ENCODE results near the gene CCSER1. TPM values are rescaled to one million over a fixed set of nuclear protein-coding genes. Genes with fewer than 3 reads are reported as not detected.

The CCSER1 gene
- polyA plus RNA-seq, 3 donors, result 0.09 to 0.75 (median 0.13) TPM

DNA sequence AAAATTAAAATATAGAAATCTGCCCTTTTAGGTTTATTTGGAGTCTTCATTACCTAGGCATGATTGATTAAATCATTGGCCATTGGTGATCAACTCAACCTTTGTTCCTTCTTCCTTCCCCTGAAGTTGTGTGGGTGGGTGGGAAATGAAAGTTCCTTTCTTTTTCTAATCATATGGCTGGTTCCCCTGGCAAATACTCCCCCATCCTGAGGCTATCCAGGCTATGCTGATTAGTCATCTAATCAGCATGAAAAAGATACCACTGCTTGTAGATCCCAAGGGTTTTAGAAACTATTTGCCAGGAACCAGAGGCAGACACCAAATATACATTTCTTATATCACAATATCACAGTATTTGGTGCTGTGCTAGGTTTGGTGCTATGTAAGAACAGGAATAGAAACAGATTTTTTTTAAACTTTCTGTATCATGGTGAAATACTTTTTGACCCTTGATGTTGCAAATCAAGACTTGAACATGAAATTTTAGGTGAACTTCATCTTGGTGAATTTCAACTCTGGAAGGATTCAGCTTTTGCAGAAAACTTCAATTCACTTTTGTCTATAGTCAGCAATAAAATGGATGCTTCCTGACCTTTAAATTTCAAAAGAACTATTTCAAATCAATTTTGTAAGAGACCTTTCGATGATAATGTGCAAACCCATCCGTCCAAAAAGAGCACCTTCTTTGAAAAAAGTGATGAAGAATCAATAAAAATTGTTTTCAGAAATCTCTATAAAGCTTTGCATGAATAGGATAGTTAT is 71.1 kb downstream of the CCSER1 start:
- intact Hi-C loops (cut with micrococcal nuclease), result no loop called here
- Histone ChIP-seq H3K36me3 (replicated peaks in 1 of 2; ENCODE audit: control insufficient read depth in 1 of 2, insufficient read depth in 2 of 2, low read length in 2 of 2) (no peaks in the 10 kb centered on the region), H2AFZ (ENCODE audit: insufficient read depth, low read depth, low read length, poor library complexity, severe bottlenecking) (no peak overlapping the region), H3K4me2 (replicated peaks; ENCODE audit: extremely low read depth, low read length, poor library complexity, severe bottlenecking) (no peak overlapping the region), H3K4me1 (ENCODE audit: control insufficient read depth in 1 of 2, insufficient read depth in 2 of 2, low read length in 2 of 2) (no peaks in the 10 kb centered on the region), H4K20me1 (ENCODE audit: insufficient read depth, low read length) (no peaks in the 10 kb centered on the region), H3K4me3 (replicated peaks in 1 of 3; ENCODE audit: low read depth in 2 of 3, low read length in 3 of 3) (no peak overlapping the region), H3K27ac (ENCODE audit: low read depth in 1 of 2, low read length in 2 of 2) (no peak overlapping the region), H3K9ac (ENCODE audit: insufficient read depth, low read length, poor library complexity, severe bottlenecking) (no peak overlapping the region), H3K79me2 (ENCODE audit: insufficient read depth, low read length) (no peaks in the 10 kb centered on the region), H3K27me3 (ENCODE audit: control insufficient read depth in 2 of 2, insufficient read depth in 2 of 2, low read length in 2 of 2) (no peaks in the 10 kb centered on the region), H3K9me3 (replicated peaks in 1 of 2; ENCODE audit: control insufficient read depth in 1 of 2, insufficient read depth in 1 of 2, low read length in 2 of 2) (no peaks in the 10 kb centered on the region)
- Mint-ChIP-seq H3K36me3 (no peaks in the 10 kb centered on the region), H3K4me1 (no peaks in the 10 kb centered on the region), H3K4me3 (no peak overlapping the region), H3K27ac (peak overlapping the region in 1 of 7 donors; percentile 57), H3K9me3 (peaks cover 0 to 2% (median 0%) of the 10 kb centered on the region in 7 donors), H3K27me3 (ENCODE audit: low read depth in 3 of 3) (no peaks in the 10 kb centered on the region)
- DNase-seq, result no peak
- WGBS (ENCODE audit: insufficient coverage), result no CpG with 5 or more reads among the region's 2 CpGs
- TF ChIP-seq CTCF (IDR thresholded peaks at IDR 0.05), result no peak

- H3K36me3 Mint-ChIP-seq, result no peaks in the 10 kb centered on the region
- H3K9me3 ChIP-seq (replicated peaks in 1 of 2; ENCODE audit: control insufficient read depth in 1 of 2, insufficient read depth in 1 of 2, low read length in 2 of 2), result peaks cover 0 to 11% of the 10 kb centered on the region in 2 donors
- WGBS (ENCODE audit: insufficient coverage), result 99% methylated on average over 6 of the region's 10 CpGs
Observed at GRCh38 chr4:90207887-90208454, 80.8 kb downstream of the CCSER1 start.

More at GRCh38 chr4:90207887-90208454, 80.8 kb downstream of the CCSER1 start:
- H3K9me3 Mint-ChIP-seq, result peaks cover 9 to 25% (median 15%) of the 10 kb centered on the region in 7 donors
- H3K4me3 Mint-ChIP-seq, result no peak overlapping the region
- H3K4me2 ChIP-seq (replicated peaks; ENCODE audit: extremely low read depth, low read length, poor library complexity, severe bottlenecking), result no peak overlapping the region
- no peaks in the 10 kb centered on the region for H3K79me2 ChIP-seq (ENCODE audit: insufficient read depth, low read length)
- no peak overlapping the region for H3K9ac ChIP-seq (ENCODE audit: insufficient read depth, low read length, poor library complexity, severe bottlenecking)
- no peaks in the 10 kb centered on the region for H3K4me1 ChIP-seq (ENCODE audit: control insufficient read depth in 1 of 2, insufficient read depth in 2 of 2, low read length in 2 of 2)
- no peak overlapping the region for H2AFZ ChIP-seq (ENCODE audit: insufficient read depth, low read depth, low read length, poor library complexity, severe bottlenecking)
- peaks cover 0 to 3% (median 2%) of the 10 kb centered on the region in 3 donors for H3K27me3 Mint-ChIP-seq (ENCODE audit: low read depth in 3 of 3)
- H3K4me3 ChIP-seq (replicated peaks in 1 of 3; ENCODE audit: low read depth in 2 of 3, low read length in 3 of 3), result no peak overlapping the region
- no peak overlapping the region for H3K27ac Mint-ChIP-seq
- no peak for DNase-seq
- H3K27ac ChIP-seq (ENCODE audit: low read depth in 1 of 2, low read length in 2 of 2), result no peak overlapping the region
- intact Hi-C loops (cut with micrococcal nuclease), result no loop called here
- peaks cover 3% of the 10 kb centered on the region for H3K4me1 Mint-ChIP-seq
- no peak for TF ChIP-seq CTCF (IDR thresholded peaks at IDR 0.05)
- no peaks in the 10 kb centered on the region for H3K36me3 ChIP-seq (replicated peaks in 1 of 2; ENCODE audit: control insufficient read depth in 1 of 2, insufficient read depth in 2 of 2, low read length in 2 of 2)
- H3K27me3 ChIP-seq (ENCODE audit: control insufficient read depth in 2 of 2, insufficient read depth in 2 of 2, low read length in 2 of 2), result no peaks in the 10 kb centered on the region
- H4K20me1 ChIP-seq (ENCODE audit: insufficient read depth, low read length), result no peaks in the 10 kb centered on the region

All from CD14-positive monocyte (primary cell).